WTC11 (cell line): Measurements from ENCODE around the gene C3orf62.

ENCODE experiments used
- IRF2 ChIP-seq: sonication (generic); formaldehyde crosslinking; IDR thresholded peaks from 2 replicates; pipeline ENCODE4 v1.8.0; 2022; ENCODE audit warnings: low read depth, missing genetic modification reagents, borderline replicate concordance
- TEAD4 ChIP-seq: sonication (generic); formaldehyde crosslinking; IDR thresholded peaks from 2 replicates; pipeline ENCODE4 v1.8.0; 2022; ENCODE audit warnings: mild to moderate bottlenecking, missing genetic modification reagents
- TP53 ChIP-seq: sonication (generic); formaldehyde crosslinking; IDR thresholded peaks from 2 replicates; pipeline ENCODE4 v1.8.1; 2023; ENCODE audit warnings: mild to moderate bottlenecking, missing genetic modification reagents
- TF ChIP-seq, protein P1 (sequence below): fragments of 200-600 bp; IDR thresholded peaks from 2 replicates; pipeline ENCODE4 v1.8.0; 2022; ENCODE audit warnings: antibody characterized with exemption
- TF ChIP-seq, protein P2 (sequence below): sonication (generic); formaldehyde crosslinking; IDR thresholded peaks from 2 replicates; pipeline ENCODE4 v1.8.1; 2023; ENCODE audit warnings: mild to moderate bottlenecking, missing genetic modification reagents, moderate library complexity
- TF ChIP-seq, protein P3 (sequence below): sonication (generic); formaldehyde crosslinking; IDR thresholded peaks from 2 replicates; pipeline ENCODE4 v1.8.0; 2022; ENCODE audit warnings: mild to moderate bottlenecking, missing genetic modification reagents

DNA sequence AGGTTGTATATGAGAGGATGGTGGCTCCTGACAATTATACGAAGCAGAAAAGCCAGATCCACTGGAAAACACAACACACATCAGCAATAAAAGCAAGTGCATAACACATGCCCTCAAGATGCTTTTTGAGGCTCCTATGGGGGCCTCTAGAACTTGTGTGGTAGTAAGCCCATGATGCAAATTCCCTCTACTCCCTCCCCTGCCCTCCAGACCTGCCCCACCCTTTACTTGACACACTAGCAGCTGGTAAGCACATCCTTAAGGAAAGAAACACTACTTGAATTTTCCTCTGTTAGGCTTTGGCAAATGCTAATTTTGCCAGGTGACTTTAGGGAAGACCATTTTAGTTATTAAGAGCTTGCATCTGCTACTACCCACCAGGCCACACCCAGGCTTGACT is 33.6 kb upstream of the C3orf62 start:
- TF ChIP-seq, protein P1, sequence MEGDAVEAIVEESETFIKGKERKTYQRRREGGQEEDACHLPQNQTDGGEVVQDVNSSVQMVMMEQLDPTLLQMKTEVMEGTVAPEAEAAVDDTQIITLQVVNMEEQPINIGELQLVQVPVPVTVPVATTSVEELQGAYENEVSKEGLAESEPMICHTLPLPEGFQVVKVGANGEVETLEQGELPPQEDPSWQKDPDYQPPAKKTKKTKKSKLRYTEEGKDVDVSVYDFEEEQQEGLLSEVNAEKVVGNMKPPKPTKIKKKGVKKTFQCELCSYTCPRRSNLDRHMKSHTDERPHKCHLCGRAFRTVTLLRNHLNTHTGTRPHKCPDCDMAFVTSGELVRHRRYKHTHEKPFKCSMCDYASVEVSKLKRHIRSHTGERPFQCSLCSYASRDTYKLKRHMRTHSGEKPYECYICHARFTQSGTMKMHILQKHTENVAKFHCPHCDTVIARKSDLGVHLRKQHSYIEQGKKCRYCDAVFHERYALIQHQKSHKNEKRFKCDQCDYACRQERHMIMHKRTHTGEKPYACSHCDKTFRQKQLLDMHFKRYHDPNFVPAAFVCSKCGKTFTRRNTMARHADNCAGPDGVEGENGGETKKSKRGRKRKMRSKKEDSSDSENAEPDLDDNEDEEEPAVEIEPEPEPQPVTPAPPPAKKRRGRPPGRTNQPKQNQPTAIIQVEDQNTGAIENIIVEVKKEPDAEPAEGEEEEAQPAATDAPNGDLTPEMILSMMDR: no peak
- TF ChIP-seq, protein P2, sequence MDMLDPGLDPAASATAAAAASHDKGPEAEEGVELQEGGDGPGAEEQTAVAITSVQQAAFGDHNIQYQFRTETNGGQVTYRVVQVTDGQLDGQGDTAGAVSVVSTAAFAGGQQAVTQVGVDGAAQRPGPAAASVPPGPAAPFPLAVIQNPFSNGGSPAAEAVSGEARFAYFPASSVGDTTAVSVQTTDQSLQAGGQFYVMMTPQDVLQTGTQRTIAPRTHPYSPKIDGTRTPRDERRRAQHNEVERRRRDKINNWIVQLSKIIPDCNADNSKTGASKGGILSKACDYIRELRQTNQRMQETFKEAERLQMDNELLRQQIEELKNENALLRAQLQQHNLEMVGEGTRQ: no peak
- no peak for TF ChIP-seq TP53 (CRISPR knock-in tag)
- TF ChIP-seq, protein P3, sequence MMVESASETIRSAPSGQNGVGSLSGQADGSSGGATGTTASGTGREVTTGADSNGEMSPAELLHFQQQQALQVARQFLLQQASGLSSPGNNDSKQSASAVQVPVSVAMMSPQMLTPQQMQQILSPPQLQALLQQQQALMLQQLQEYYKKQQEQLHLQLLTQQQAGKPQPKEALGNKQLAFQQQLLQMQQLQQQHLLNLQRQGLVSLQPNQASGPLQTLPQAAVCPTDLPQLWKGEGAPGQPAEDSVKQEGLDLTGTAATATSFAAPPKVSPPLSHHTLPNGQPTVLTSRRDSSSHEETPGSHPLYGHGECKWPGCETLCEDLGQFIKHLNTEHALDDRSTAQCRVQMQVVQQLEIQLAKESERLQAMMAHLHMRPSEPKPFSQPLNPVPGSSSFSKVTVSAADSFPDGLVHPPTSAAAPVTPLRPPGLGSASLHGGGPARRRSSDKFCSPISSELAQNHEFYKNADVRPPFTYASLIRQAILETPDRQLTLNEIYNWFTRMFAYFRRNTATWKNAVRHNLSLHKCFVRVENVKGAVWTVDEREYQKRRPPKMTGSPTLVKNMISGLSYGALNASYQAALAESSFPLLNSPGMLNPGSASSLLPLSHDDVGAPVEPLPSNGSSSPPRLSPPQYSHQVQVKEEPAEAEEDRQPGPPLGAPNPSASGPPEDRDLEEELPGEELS (CRISPR knock-in tag): no peak
- no peak for TF ChIP-seq IRF2 (CRISPR knock-in tag)
- no peak for TF ChIP-seq TEAD4 (CRISPR knock-in tag)
